HepG2 (cell line): ENCODE results near the gene UPF3A. TPM values are rescaled to one million over a fixed set of nuclear protein-coding genes. Genes with fewer than 3 reads are reported as not detected.

Experiments used
- ATAC-seq: fragments of 200-7000 bp; cut with Tn5 transposase; 3 replicates; pipeline ENCODE4 v1.9.1; 2020; ENCODE audit warnings: mild to moderate bottlenecking, moderate library complexity
- BruUV-seq: library from RNA; stranded (reverse); fragments of 400-500 nt; replicated peaks from 2 replicates; lab custom pipeline; 2021; lab: Mats Ljungman, UMichigan
- CTCF ChIA-PET: fragments of 300-600 bp; formaldehyde crosslinking; extraction: SDS; loops from one replicate; lab custom pipeline; 2021; ENCODE audit warnings: low total read pairs, inconsistent platforms, low intra/inter-chr PET ratio; lab: Yijun Ruan, JAX
- POLR2A ChIA-PET: fragments of 350-600 bp; sonication (Branson Sonifier 250); formaldehyde crosslinking; loops from one replicate; lab custom pipeline; 2020; ENCODE audit warnings: antibody characterized with exemption, inconsistent platforms; lab: Yijun Ruan, JAX
- DNase-seq: peaks from one replicate; pipeline ENCODE4 v3.0.0-alpha.2; 2015; ENCODE audit warnings: low spot score
- FAIRE-seq: peaks from 3 replicates; lab custom pipeline; 2011; peaks lifted over from hg19 to GRCh38; lab: Jason Lieb, UNC
- H2AFZ ChIP-seq: one replicate; pipeline ENCODE4 v1.6.1; 2011; ENCODE audit warnings: low read length, inconsistent platforms
- H3K27ac ChIP-seq: fragments of 300-600 bp; 3 replicates; pipeline ENCODE4 v1.8.0; 2011; ENCODE audit warnings: mixed run types, mild to moderate bottlenecking, mixed read lengths, low read length, inconsistent platforms; ENCODE audit not compliant: insufficient read depth; ENCODE audit errors: extremely low read length
- H3K27me3 ChIP-seq, 2 experiments: fragments of 200-600 bp in 1 of 2; 2 replicates in 1 of 2; 3 replicates in 1 of 2; pipeline versions ENCODE4 v1.6.0 to v1.8.0; 2011; ENCODE audit warnings: low read length in 2 of 2, mild to moderate bottlenecking in 2 of 2, moderate library complexity in 2 of 2, inconsistent platforms in 1 of 2; ENCODE audit not compliant: insufficient read depth in 2 of 2, control insufficient read depth in 1 of 2
- H3K36me3 ChIP-seq, 2 experiments: fragments of 200-600 bp in 1 of 2; replicated peaks in 1 of 2; 2 replicates in 1 of 2; 3 replicates in 1 of 2; pipeline versions ENCODE4 v1.5.1 to v1.8.0; 2011; ENCODE audit warnings: low read length in 2 of 2, inconsistent platforms in 1 of 2; ENCODE audit not compliant: insufficient read depth in 2 of 2, control insufficient read depth in 1 of 2
- H3K4me1 ChIP-seq: 2 replicates; pipeline ENCODE4 v1.5.1; 2012; ENCODE audit warnings: low read length, inconsistent platforms; ENCODE audit not compliant: insufficient read depth
- H3K4me2 ChIP-seq: 2 replicates; pipeline ENCODE4 v1.6.0; 2011; ENCODE audit warnings: low read depth, low read length, inconsistent platforms
- H3K4me3 ChIP-seq, 3 experiments: fragments of 200-600 bp in 1 of 3; sonication (generic), shearing (Covaris generic) in 1 of 3; replicated peaks in 1 of 3; 2 replicates each; pipeline ENCODE4 v1.5.1; 2011 to 2016; ENCODE audit warnings: low read length in 3 of 3, inconsistent platforms in 2 of 3, low read depth in 2 of 3, mild to moderate bottlenecking in 2 of 3, control low read depth in 1 of 3, mixed read lengths in 1 of 3; ENCODE audit not compliant: insufficient read depth in 1 of 3
- H3K79me2 ChIP-seq: one replicate; pipeline ENCODE4 v1.6.1; 2011; ENCODE audit warnings: low read length, inconsistent platforms; ENCODE audit not compliant: insufficient read depth
- H3K9ac ChIP-seq: 2 replicates; pipeline ENCODE4 v1.6.0; 2011; ENCODE audit warnings: mild to moderate bottlenecking, low read depth, low read length, inconsistent platforms; ENCODE audit not compliant: insufficient read depth
- H3K9me3 ChIP-seq: 2 replicates; pipeline ENCODE4 v1.5.1; 2012; ENCODE audit warnings: mild to moderate bottlenecking, low read length
- H4K20me1 ChIP-seq: 2 replicates; pipeline ENCODE4 v1.6.0; 2011; ENCODE audit warnings: inconsistent platforms, mild to moderate bottlenecking, low read length, moderate library complexity; ENCODE audit not compliant: insufficient read depth
- CHD4 ChIP-seq: fragments of 200-600 bp; sonication (generic); IDR thresholded peaks from 2 replicates; pipeline ENCODE4 v1.7.0; 2017; ENCODE audit warnings: mild to moderate bottlenecking, low read length, borderline replicate concordance
- JUNB ChIP-seq: sonication (generic); formaldehyde crosslinking; IDR thresholded peaks from 2 replicates; pipeline ENCODE4 v1.8.0; 2022; ENCODE audit warnings: missing genetic modification reagents, mild to moderate bottlenecking, borderline replicate concordance
- KDM3A ChIP-seq: IDR thresholded peaks from 2 replicates; pipeline ENCODE4 v1.6.1; 2018; ENCODE audit warnings: low read depth, missing compliant biosample characterization
- MTF2 ChIP-seq: sonication (generic); formaldehyde crosslinking; IDR thresholded peaks from 2 replicates; pipeline ENCODE4 v1.5.0; 2020; ENCODE audit warnings: missing genetic modification reagents, borderline replicate concordance
- RORA ChIP-seq: sonication (generic); formaldehyde crosslinking; IDR thresholded peaks from 2 replicates; pipeline ENCODE4 v1.5.0; 2020; ENCODE audit warnings: mild to moderate bottlenecking, missing genetic modification reagents, moderate library complexity
- SMAD9 ChIP-seq: sonication (generic); formaldehyde crosslinking; IDR thresholded peaks from 2 replicates; pipeline ENCODE4 v1.5.1; 2020; ENCODE audit warnings: mild to moderate bottlenecking, missing genetic modification reagents
- TBL1XR1 ChIP-seq: fragments of 150-350 bp; IDR thresholded peaks from 2 replicates; pipeline ENCODE4 v1.6.1; 2014; ENCODE audit warnings: borderline replicate concordance, low read length; ENCODE audit not compliant: partially characterized antibody
- XBP1 ChIP-seq: sonication (generic); formaldehyde crosslinking; IDR thresholded peaks from 2 replicates; pipeline ENCODE4 v1.5.0; 2020; ENCODE audit warnings: missing genetic modification reagents
- ZFP1 ChIP-seq: IDR thresholded peaks from 2 replicates; pipeline ENCODE4 v1.6.1; 2016
- ZMYM2 ChIP-seq: sonication (generic); formaldehyde crosslinking; IDR thresholded peaks from 2 replicates; pipeline ENCODE4 v1.8.0; 2022; ENCODE audit warnings: mild to moderate bottlenecking, missing genetic modification reagents
- ZNF564 ChIP-seq: sonication (generic); formaldehyde crosslinking; IDR thresholded peaks from 2 replicates; pipeline ENCODE4 v1.8.1; 2023; ENCODE audit warnings: mild to moderate bottlenecking, missing genetic modification reagents
- ZNF713 ChIP-seq: sonication (generic); formaldehyde crosslinking; IDR thresholded peaks from 2 replicates; pipeline ENCODE4 v1.4.0; 2020; ENCODE audit warnings: mild to moderate bottlenecking, missing genetic modification reagents
- ZSCAN12 ChIP-seq: sonication (generic); formaldehyde crosslinking; IDR thresholded peaks from 2 replicates; pipeline ENCODE4 v1.9.0; 2021; ENCODE audit warnings: mild to moderate bottlenecking, missing genetic modification reagents
- WGBS: methylation state at CpG from one replicate; pipeline ENCODE4 v1.1.6; 2017; ENCODE audit warnings: low lambda C conversion rate; 5-methylcytosine and 5-hydroxymethylcytosine counted together
- in situ Hi-C: cut with HindIII; loops from 2 replicates; pipeline ENCODE4 v1.10.0; 2017; ENCODE audit warnings: low pct_unique_long_range_greater_than_20kb; ENCODE audit not compliant: extremely low pct_ligation_motif_present
- intact Hi-C: fragments of 100-400 bp; cut with micrococcal nuclease; formaldehyde crosslinking; loops from one replicate; pipeline ENCODE4 v1.10.0; 2022; ENCODE audit not compliant: unreplicated experiment
- polyA plus RNA-seq, 8 experiments: library from polyadenylated mRNA; depleted of rRNA in 3 of 8; stranded (reverse) in 7 of 8; unstranded in 1 of 8; fragments of >200 nt; fragmentation: Illumina TruSeq in 4 of 8; extraction: Trizol in 4 of 8; gene quantifications; 2 replicates each; pipeline versions ENCODE4 v1.2.1 to v1.2.3, GENCODE V29; 2011 to 2016; ENCODE audit warnings: low read depth in 4 of 8, missing spikeins in 1 of 8, mixed read lengths in 1 of 8; ENCODE audit not compliant: insufficient read depth in 1 of 8
- total RNA-seq, 5 experiments: library from RNA; depleted of rRNA; stranded (reverse); fragments of >200 nt; fragmentation: Illumina TruSeq; extraction: Trizol; gene quantifications; 2 replicates each; pipeline ENCODE4 v1.2.3, GENCODE V29; 2016; ENCODE audit warnings: low read depth in 1 of 5
- TF ChIP-seq, protein P1 (sequence below): sonication (generic); formaldehyde crosslinking; IDR thresholded peaks from 2 replicates; pipeline ENCODE4 v1.4.0; 2020; ENCODE audit warnings: missing genetic modification reagents
- TF ChIP-seq, protein P2 (sequence below): sonication (generic); formaldehyde crosslinking; IDR thresholded peaks from 2 replicates; pipeline ENCODE4 v1.4.0; 2020; ENCODE audit warnings: low read depth, missing genetic modification reagents

UPF3A gene
- total and polyA plus RNA-seq, 2 of the 13 experiments (the other 11 are each of a cell fraction or from before 2014, with no cell fraction given) = 60.2 to 63.8 TPM

DNA sequence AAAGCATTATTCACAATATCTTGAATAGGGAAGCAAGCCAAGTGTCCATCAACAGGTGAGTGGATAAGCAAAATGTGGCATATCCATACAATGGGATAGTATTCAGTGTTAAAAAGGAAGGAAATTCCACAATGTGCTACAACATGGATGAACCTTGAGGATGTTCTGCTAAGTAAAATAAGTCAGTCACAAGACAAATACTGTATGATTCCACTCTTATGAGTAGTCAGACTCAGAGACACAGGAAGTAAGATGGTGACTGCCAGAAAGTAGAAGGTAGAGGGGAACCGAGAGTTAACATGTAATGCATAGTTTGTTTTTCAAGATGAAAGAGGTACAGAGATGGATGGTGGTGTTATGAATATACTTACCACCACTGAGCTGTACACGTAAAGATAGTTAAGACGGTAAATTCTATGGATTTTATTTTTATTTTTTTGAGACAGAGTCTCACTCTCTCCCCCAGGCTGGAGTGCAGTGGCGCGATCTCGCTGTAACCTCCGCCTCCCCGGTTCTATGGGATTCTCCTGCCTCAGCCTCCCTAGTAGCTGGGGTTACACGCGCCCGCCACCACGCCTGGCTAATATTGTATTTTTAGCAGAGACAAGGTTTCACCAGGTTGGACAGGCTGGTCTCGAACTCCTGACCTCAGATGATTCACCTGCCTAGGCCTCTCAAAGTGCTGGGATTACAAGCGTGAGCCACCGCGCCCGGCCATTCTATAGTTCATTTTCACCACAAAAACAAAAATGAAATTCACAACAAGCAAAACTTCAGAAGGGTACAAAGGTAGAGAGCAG lies 31.9 kb downstream of the UPF3A start:
- ATAC-seq (no peak), FAIRE-seq (no peak), DNase-seq (no peak)
- POLR2A ChIA-PET = interaction anchor here (3.7 kb wide), 1 partner anchor 32 kb away, joined by 15 read pairs; the partner anchor contains the start of gene UPF3A
- Histone ChIP-seq H3K9me3 (no peaks in the 10 kb centered on the region), H2AFZ (peak overlapping the region; percentile 66), H3K27ac (peak overlapping the region; percentile 89), H3K9ac (peak overlapping the region; percentile 87), H3K36me3 (no peaks in the 10 kb centered on the region), H3K4me3 (peak overlapping the region; percentile 71 to 83 (median 82)), H4K20me1 (no peaks in the 10 kb centered on the region), H3K79me2 (peaks cover 32% of the 10 kb centered on the region)
- BruUV-seq = no TSS peak
- intact Hi-C loops (no loop called here), in situ Hi-C loops (no loop called here)
- WGBS = 66% methylated on average over 17 of the region's 17 CpGs
- TF ChIP-seq, protein P1, sequence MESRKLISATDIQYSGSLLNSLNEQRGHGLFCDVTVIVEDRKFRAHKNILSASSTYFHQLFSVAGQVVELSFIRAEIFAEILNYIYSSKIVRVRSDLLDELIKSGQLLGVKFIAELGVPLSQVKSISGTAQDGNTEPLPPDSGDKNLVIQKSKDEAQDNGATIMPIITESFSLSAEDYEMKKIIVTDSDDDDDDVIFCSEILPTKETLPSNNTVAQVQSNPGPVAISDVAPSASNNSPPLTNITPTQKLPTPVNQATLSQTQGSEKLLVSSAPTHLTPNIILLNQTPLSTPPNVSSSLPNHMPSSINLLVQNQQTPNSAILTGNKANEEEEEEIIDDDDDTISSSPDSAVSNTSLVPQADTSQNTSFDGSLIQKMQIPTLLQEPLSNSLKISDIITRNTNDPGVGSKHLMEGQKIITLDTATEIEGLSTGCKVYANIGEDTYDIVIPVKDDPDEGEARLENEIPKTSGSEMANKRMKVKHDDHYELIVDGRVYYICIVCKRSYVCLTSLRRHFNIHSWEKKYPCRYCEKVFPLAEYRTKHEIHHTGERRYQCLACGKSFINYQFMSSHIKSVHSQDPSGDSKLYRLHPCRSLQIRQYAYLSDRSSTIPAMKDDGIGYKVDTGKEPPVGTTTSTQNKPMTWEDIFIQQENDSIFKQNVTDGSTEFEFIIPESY (CRISPR knock-in tag) = peak; percentile 38; the same call in 1 of the 2 replicates
- TF ChIP-seq JUNB (CRISPR knock-in tag) = no peak
- TF ChIP-seq XBP1 (CRISPR knock-in tag) = no peak
- no peak for TF ChIP-seq ZNF713 (CRISPR knock-in tag)
- no peak for TF ChIP-seq RORA (CRISPR knock-in tag)
- TF ChIP-seq ZFP1 = no peak
- peak; percentile 25; the same call in 1 of the 2 replicates for TF ChIP-seq MTF2 (CRISPR knock-in tag)
- no peak for TF ChIP-seq ZSCAN12 (CRISPR knock-in tag)
- TF ChIP-seq, protein P2, sequence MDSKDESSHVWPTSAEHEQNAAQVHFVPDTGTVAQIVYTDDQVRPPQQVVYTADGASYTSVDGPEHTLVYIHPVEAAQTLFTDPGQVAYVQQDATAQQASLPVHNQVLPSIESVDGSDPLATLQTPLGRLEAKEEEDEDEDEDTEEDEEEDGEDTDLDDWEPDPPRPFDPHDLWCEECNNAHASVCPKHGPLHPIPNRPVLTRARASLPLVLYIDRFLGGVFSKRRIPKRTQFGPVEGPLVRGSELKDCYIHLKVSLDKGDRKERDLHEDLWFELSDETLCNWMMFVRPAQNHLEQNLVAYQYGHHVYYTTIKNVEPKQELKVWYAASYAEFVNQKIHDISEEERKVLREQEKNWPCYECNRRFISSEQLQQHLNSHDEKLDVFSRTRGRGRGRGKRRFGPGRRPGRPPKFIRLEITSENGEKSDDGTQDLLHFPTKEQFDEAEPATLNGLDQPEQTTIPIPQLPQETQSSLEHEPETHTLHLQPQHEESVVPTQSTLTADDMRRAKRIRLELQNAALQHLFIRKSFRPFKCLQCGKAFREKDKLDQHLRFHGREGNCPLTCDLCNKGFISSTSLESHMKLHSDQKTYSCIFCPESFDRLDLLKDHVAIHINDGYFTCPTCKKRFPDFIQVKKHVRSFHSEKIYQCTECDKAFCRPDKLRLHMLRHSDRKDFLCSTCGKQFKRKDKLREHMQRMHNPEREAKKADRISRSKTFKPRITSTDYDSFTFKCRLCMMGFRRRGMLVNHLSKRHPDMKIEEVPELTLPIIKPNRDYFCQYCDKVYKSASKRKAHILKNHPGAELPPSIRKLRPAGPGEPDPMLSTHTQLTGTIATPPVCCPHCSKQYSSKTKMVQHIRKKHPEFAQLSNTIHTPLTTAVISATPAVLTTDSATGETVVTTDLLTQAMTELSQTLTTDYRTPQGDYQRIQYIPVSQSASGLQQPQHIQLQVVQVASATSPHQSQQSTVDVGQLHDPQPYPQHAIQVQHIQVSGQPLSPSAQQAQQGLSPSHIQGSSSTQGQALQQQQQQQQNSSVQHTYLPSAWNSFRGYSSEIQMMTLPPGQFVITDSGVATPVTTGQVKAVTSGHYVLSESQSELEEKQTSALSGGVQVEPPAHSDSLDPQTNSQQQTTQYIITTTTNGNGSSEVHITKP (CRISPR knock-in tag) = peak; percentile 93; the same call in 1 of the 2 replicates
- TF ChIP-seq SMAD9 (CRISPR knock-in tag) = no peak
- TF ChIP-seq ZNF564 (CRISPR knock-in tag) = no peak
- 0 out of 2 replicates have a peak, but pooled peaks have one; percentile 32 for TF ChIP-seq CHD4
- 0 out of 2 replicates have a peak, but pooled peaks have one; percentile 63 for TF ChIP-seq ZMYM2 (CRISPR knock-in tag)
- 0 out of 2 replicates have a peak, but pooled peaks have one; percentile 3 for TF ChIP-seq KDM3A (CRISPR knock-in tag)
- no peak for TF ChIP-seq TBL1XR1
- TF ChIP-seq, all 625 proteins: peak for 6
- Histone ChIP-seq H3K4me1 (peaks cover 52% of the 10 kb centered on the region), H3K27me3 (no peaks in the 10 kb centered on the region; a peak in 1 of 5 replicates), H3K4me2 (peak overlapping the region; percentile 80)
- CTCF ChIA-PET = no interaction called here
